Activated naive CD4-positive, alpha-beta T cell treated with anti-CD3 and anti-CD28 coated beads, Interleukin-2, amount 50 U/mL, for 72 hours (primary cell): ENCODE results near the gene NDUFB8. TPM values are rescaled to one million over a fixed set of nuclear protein-coding genes. Genes with fewer than 3 reads are reported as not detected.
A peak's percentile ranks its signal among the peaks of the same experiment; 100 is the strongest.

Source experiments
- ATAC-seq, 2 donors: fragments of 150-1000 bp; cut with Tn5 transposase; 2 replicates each; pipeline ENCODE4 v1.10.0; 2021; ENCODE audit warnings: mild to moderate bottlenecking in 2 of 2, moderate library complexity in 2 of 2
- DNase-seq, 2 donors: peaks; one replicate each; pipeline ENCODE4 v3.0.0; 2021 to 2022; ENCODE audit warnings: low spot score in 2 of 2
- H3K27ac Mint-ChIP-seq, 2 donors: one replicate each; pipeline ENCODE4 v1.8.0; 2022; ENCODE audit warnings: mild to moderate bottlenecking in 2 of 2, mixed read lengths in 2 of 2
- H3K36me3 Mint-ChIP-seq, 2 donors: one replicate each; pipeline ENCODE4 v1.8.0; 2022; ENCODE audit warnings: mixed read lengths in 2 of 2
- H3K9me3 Mint-ChIP-seq, 2 donors: one replicate each; pipeline ENCODE4 v1.8.0; 2022; ENCODE audit warnings: mixed read lengths in 2 of 2
- total RNA-seq, 2 donors: library from RNA; stranded (reverse); gene quantifications; one replicate each; pipeline ENCODE4 v1.2.3, GENCODE V29; 2022

Gene NDUFB8
- total RNA-seq, 2 donors from 2014 or later: 326 to 391 TPM

- DNase-seq (no peak), ATAC-seq (no peak)
- H3K36me3 Mint-ChIP-seq: no peaks in the 10 kb centered on the region
- no peak overlapping the region for H3K27ac Mint-ChIP-seq
- no peaks in the 10 kb centered on the region for H3K9me3 Mint-ChIP-seq
Observed at GRCh38 chr10:100554902-100555301, 25.2 kb upstream of the NDUFB8 start.

DNA sequence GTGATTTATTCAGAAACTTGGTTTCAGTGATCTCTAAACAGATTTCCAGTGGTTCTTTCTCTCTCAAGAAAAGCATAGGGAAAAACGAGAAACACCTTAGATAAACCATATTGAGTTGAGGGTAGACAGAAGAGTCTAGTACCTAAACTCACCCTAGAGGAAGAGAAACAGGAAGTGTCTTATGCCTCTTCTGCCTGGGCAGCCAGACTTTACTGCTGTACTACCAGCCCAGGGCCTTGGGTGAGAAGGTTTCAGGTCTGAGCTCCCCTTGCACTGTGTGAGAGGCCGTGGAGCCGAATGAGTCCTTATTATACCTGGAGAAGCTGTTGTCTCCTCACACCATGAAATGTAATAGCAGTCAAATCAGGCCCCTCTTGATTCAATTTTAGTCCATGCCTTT is 24.3 kb upstream of the NDUFB8 start:
- no peak for ATAC-seq
- Mint-ChIP-seq H3K9me3 (no peaks in the 10 kb centered on the region), H3K27ac (peak overlapping the region in 1 of 2 donors; percentile 47), H3K36me3 (no peaks in the 10 kb centered on the region)
- no peak for DNase-seq

GRCh38 chr10:100551738-100552137 is 22.1 kb upstream of the NDUFB8 start:
- DNase-seq: no peak
- ATAC-seq: no peak
- H3K36me3 Mint-ChIP-seq: no peaks in the 10 kb centered on the region
- H3K9me3 Mint-ChIP-seq: no peaks in the 10 kb centered on the region
- H3K27ac Mint-ChIP-seq: no peak overlapping the region

DNA sequence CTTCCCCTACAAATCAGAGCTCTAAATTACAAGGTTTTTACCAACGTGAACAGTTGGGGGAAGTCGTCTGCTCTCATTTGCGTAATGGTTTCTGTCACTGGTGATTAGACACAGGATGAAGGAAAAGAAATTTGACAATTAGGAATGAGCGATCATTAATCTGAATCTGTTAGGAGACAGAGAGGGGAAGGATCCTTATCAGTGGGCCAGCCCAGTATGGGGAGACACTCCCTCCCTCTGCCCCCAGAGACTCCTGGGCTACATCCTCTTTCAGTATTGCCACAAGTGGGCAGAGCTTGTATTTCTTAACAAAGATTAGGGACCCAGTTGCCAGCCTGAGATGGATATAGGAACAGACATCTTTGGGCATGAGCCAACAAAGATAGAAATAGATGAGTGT is 21.5 kb upstream of the NDUFB8 start:
- ATAC-seq: no peak
- Mint-ChIP-seq H3K27ac (no peak overlapping the region), H3K9me3 (no peaks in the 10 kb centered on the region), H3K36me3 (no peaks in the 10 kb centered on the region)
- no peak for DNase-seq

DNA sequence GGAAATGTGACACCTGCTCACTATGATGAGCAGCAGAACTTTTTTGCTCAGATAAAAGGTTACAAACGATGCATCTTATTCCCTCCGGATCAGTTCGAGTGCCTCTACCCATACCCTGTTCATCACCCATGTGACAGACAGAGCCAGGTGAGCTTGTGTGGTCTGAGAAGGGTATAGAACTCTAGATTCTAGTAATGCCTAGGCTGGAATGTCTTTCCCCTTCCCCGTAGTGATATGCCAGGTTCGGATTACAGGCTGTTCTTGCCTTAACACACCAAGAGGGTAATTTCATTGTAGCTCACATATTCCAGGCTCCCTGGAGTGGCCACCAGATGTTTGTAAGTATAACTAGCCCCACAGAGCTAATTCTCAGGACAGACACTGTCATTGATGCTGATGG is 15.3 kb upstream of the NDUFB8 start:
- H3K27ac Mint-ChIP-seq: no peak overlapping the region
- no peak for ATAC-seq
- DNase-seq: no peak
- peaks cover 6 to 7% of the 10 kb centered on the region in 2 donors for H3K36me3 Mint-ChIP-seq
- no peaks in the 10 kb centered on the region for H3K9me3 Mint-ChIP-seq

GRCh38 chr10:100537475-100537874 is 7.8 kb upstream of the NDUFB8 start:
- Mint-ChIP-seq H3K27ac (no peak overlapping the region), H3K36me3 (peaks cover 8 to 11% of the 10 kb centered on the region in 2 donors), H3K9me3 (no peaks in the 10 kb centered on the region)
- ATAC-seq (no peak), DNase-seq (no peak)

- DNase-seq: peak; percentile 87 to 92
- Mint-ChIP-seq H3K27ac (peak within 1 kb of the TSS in 1 of 2 donors; percentile 52), H3K36me3 (peaks cover 8 to 11% of the 10 kb centered on the region in 2 donors), H3K9me3 (no peaks in the 10 kb centered on the region)
- peak; percentile 86 to 98 for ATAC-seq
Observed at GRCh38 chr10:100535715-100536353, 6.2 kb upstream of the NDUFB8 start, which contains the start of gene HIF1AN. Gene HIF1AN, plus strand, starts transcription at chr10:100535943. Its CDS starts 16 bp downstream, at chr10:100535959.

DNA sequence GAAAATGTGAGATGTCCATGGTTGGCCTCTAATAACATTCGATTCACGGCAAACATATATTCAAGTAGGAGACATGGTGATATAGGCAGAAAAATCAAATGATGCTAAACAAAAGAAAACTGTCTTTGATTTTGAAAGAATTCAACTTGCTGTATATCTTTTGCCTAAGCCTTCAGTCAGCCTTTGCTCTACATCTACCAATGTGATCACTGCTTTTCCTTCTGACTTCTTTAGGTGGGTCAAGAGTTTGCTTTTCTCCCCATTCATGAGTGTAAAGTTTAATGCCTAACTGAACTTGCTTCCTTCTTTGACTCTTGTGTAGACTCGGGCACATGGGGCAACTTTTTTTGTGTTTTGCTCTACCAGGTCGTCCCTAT is 5.7 kb upstream of the NDUFB8 start:
- DNase-seq (no peak), ATAC-seq (peak; percentile 9 to 12)
- Mint-ChIP-seq H3K9me3 (no peaks in the 10 kb centered on the region), H3K36me3 (peaks cover 8 to 11% of the 10 kb centered on the region in 2 donors), H3K27ac (no peak overlapping the region)

GRCh38 chr10:100534726-100535125 is 5.1 kb upstream of the NDUFB8 start:
- DNase-seq (no peak), ATAC-seq (no peak)
- Mint-ChIP-seq H3K9me3 (no peaks in the 10 kb centered on the region), H3K36me3 (peaks cover 14 to 17% of the 10 kb centered on the region in 2 donors), H3K27ac (no peak overlapping the region)

DNA sequence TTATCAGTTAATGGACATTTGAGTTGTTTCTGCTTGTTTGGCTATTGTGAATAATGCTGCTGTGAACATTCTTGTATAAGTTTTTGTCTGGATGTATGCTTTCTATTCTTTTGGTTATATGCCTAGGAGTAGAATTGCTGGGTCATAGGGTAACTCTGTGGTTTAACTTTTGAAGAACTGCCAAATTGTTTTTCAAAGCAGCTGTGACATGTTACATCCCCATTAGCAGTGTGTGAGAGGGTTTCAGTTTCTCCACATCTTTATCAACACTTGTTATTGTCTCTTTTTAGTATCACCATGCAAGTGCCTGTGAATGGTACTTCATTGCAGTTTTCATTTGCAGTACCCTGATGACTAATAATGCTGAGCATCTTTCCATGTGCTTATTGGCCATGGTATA is 2.1 kb upstream of the NDUFB8 start:
- Mint-ChIP-seq H3K36me3 (peaks cover 22 to 23% of the 10 kb centered on the region in 2 donors), H3K9me3 (no peaks in the 10 kb centered on the region), H3K27ac (no peak overlapping the region)
- ATAC-seq (peak in 1 of 2 donors; percentile 69), DNase-seq (no peak)

DNA sequence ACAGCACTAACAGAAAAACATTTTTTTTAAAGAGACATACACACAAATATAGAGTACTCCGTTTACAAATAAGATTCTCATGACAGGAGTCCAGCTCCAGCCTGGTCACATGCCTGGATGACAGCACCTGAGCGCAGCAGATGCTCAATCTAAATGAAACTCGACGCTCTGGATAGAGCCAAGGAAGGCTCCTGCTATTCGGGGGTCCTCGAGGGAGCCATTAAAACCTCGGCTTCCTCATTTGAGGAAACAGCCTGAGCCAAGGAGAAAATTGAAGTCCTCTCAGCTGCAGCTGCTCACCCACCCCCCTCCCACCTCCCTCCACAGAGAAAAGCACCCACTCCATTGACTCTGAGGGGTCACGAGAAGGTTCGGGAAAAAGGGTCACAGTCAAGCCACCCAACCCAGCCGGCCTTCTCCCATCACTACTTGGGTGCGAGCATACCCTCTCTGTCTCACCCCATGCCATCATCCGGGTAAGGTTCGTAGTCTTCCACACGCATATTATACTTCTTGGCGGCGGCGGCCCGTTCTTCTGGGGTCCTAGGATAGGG is 673 bp downstream of the NDUFB8 start:
- H3K27ac Mint-ChIP-seq: peak overlapping the region; percentile 96
- H3K9me3 Mint-ChIP-seq: no peaks in the 10 kb centered on the region
- ATAC-seq: peak in 1 of 2 donors; percentile 9
- no peak for DNase-seq
- H3K36me3 Mint-ChIP-seq: peaks cover 31 to 35% of the 10 kb centered on the region in 2 donors

- Mint-ChIP-seq H3K27ac (peak overlapping the region; percentile 96), H3K9me3 (no peaks in the 10 kb centered on the region), H3K36me3 (peaks cover 31 to 35% of the 10 kb centered on the region in 2 donors)
- ATAC-seq: peak; percentile 48 to 72
- DNase-seq: no peak
Observed at GRCh38 chr10:100528123-100528886, 1.4 kb downstream of the NDUFB8 start.

DNA sequence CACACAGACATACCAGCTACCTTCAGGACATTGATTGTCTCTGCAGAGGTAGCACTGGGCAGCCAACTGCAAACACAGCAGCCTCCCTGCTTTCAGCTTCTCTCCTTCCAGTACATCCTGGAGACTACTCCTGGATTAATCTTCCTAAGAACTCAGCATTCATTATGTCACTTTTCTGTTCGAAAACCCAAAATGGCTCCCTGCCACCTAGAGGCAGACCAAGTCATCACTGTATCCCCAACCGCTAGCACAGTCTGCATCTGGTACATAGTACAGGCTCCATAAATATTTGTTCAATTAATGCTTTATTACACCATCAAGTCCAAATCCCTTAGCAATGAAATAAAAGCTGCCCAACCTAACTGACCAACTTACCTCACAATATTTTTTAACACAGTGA is 5.0 kb downstream of the NDUFB8 start:
- Mint-ChIP-seq H3K36me3 (peaks cover 24 to 28% of the 10 kb centered on the region in 2 donors), H3K27ac (peak overlapping the region in 1 of 2 donors; percentile 23), H3K9me3 (no peaks in the 10 kb centered on the region)
- no peak for DNase-seq
- no peak for ATAC-seq

DNA sequence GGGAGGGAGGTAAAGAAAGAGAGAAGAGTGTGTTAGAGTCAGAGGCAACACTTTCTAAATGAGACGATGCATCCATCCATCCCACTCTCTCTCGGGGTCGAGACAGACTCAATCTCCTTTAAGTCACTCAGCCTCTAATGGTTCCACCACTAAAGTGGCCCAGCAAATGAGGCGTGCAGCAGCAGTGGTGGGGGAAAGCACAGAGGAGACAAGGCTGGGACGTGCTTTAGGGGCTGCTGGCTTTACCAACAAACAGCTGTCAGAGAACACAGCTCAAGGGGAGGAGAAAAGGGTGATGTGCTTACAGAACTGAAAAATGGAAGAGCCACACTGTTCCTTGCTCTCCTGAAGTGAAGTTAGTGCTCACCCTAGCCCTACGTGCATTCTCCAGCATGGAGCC is 5.5 kb downstream of the NDUFB8 start:
- H3K27ac Mint-ChIP-seq: peak overlapping the region; percentile 23 to 72
- no peaks in the 10 kb centered on the region for H3K9me3 Mint-ChIP-seq
- ATAC-seq (no peak), DNase-seq (no peak)
- peaks cover 20 to 24% of the 10 kb centered on the region in 2 donors for H3K36me3 Mint-ChIP-seq

DNA sequence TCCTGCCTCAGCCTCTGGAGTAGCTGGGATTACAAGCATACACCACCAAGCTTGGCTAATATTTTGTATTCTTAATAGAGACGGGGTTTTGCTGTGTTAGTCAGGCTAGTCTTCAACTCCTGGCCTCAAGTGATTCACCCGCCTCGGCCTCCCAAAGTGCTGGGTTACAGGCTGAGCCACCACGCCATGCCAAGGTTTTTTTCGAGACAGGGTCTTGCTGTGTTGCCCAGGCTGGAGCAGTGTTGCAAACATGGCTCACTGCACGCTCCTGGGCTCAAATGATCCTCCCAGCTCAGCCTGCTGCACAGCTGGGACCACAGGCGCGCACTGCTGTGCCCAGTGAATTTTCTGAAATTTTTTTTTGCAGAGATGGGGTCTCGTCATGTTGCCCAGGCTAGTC is 6.7 kb downstream of the NDUFB8 start:
- DNase-seq: no peak
- Mint-ChIP-seq H3K9me3 (no peaks in the 10 kb centered on the region), H3K27ac (no peak overlapping the region), H3K36me3 (peaks cover 10 to 16% of the 10 kb centered on the region in 2 donors)
- no peak for ATAC-seq

DNA sequence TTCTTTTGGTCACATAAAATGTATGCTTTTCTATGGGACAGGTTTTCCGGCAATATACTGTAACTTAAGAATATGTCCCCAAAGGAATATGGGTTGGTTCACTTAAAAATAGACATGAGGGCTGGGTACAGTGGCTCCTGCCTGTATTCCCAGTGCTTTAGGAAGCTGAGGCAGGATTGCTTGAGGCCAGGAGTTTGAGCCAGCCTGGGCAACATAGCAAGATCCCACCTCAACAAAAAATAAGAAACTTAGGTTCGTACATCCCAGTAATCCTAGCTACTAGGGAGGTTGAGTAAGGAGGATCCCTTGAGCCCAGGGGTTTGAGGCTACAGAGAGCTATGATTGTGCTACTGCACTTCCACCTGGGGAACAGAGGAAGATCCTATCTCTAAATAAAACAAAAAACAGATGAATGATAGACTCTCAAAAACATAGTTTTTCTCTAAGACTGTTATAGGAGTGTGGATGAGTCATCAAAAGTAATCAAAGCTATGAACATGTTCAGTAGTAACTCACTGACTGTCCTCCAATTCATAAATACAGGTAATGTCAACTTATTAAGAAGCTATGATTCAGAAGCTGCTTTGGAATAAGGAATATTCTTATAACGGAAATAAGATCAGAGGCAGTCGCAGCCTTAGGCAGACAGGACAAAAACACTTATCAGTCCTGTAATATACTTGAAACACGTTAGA is 7.4 kb downstream of the NDUFB8 start:
- no peak for DNase-seq
- H3K9me3 Mint-ChIP-seq: no peaks in the 10 kb centered on the region
- no peak for ATAC-seq
- no peak overlapping the region for H3K27ac Mint-ChIP-seq
- H3K36me3 Mint-ChIP-seq: peaks cover 10 to 23% of the 10 kb centered on the region in 2 donors

- DNase-seq: no peak
- no peak for ATAC-seq
- Mint-ChIP-seq H3K27ac (peak overlapping the region in 1 of 2 donors; percentile 29), H3K36me3 (peaks cover 10 to 17% of the 10 kb centered on the region in 2 donors), H3K9me3 (no peaks in the 10 kb centered on the region)
Observed at GRCh38 chr10:100520811-100521210, 8.9 kb downstream of the NDUFB8 start.
